ENCODE measurements around the gene FAM171A1.

- TF ChIP-seq GATA3 (IDR thresholded peaks at IDR 0.05; ENCODE audit: low read depth, low read length): no peak
- TF ChIP-seq GATA2 (IDR thresholded peaks at IDR 0.05; ENCODE audit: low read depth, low read length): no peak
These were observed 74.4 kb downstream of the FAM171A1 start for GRCh38 chr10:15296701-15297100.
